IMR-90 (cell line): ENCODE data around the gene FNDC3B. TPM values are rescaled to one million over a fixed set of nuclear protein-coding genes. Genes with fewer than 3 reads are reported as not detected.

ENCODE experiments used
- ATAC-seq: fragments of 200-7000 bp; cut with Tn5 transposase; 2 replicates; pipeline ENCODE4 v1.9.1; 2020; ENCODE audit warnings: low read depth, mild to moderate bottlenecking, moderate library complexity
- BruUV-seq: library from RNA; stranded (reverse); fragments of 400-500 nt; replicated peaks from 2 replicates; lab custom pipeline; 2021; lab: Mats Ljungman, UMichigan
- CTCF ChIA-PET: fragments of 300-600 bp; formaldehyde crosslinking; extraction: SDS; loops from one replicate; lab custom pipeline; 2021; ENCODE audit warnings: antibody characterized with exemption; lab: Yijun Ruan, JAX
- POLR2A ChIA-PET: fragments of 300-600 bp; sonication (Branson Sonifier 250); formaldehyde crosslinking; loops from one replicate; lab custom pipeline; 2022; ENCODE audit warnings: antibody characterized with exemption; ENCODE audit not compliant: unreplicated experiment; lab: Charles Lee
- DNase-seq: peaks from one replicate; pipeline ENCODE4 v3.0.0; 2013
- H2AFZ ChIP-seq: replicated peaks from 2 replicates; pipeline ENCODE3; 2013; ENCODE audit warnings: low read length, mild to moderate bottlenecking; ENCODE audit not compliant: poor library complexity
- H2AK5ac ChIP-seq: 2 replicates; pipeline ENCODE4 v1.6.1; 2013; ENCODE audit warnings: low read depth, low read length, inconsistent platforms
- H2AK9ac ChIP-seq: replicated peaks from 2 replicates; pipeline ENCODE3; 2013; ENCODE audit warnings: mild to moderate bottlenecking, low read depth, low read length, moderate library complexity; ENCODE audit not compliant: poor library complexity
- H2BK120ac ChIP-seq: 2 replicates; pipeline ENCODE4 v1.6.1; 2013; ENCODE audit warnings: low read depth, low read length, inconsistent platforms
- H2BK15ac ChIP-seq: 3 replicates; pipeline ENCODE4 v1.6.1; 2013; ENCODE audit warnings: low read depth, low read length, inconsistent platforms
- H2BK20ac ChIP-seq: 2 replicates; pipeline ENCODE4 v1.6.1; 2013; ENCODE audit warnings: low read depth, mild to moderate bottlenecking, inconsistent platforms, low read length, moderate library complexity
- H2BK5ac ChIP-seq: 2 replicates; pipeline ENCODE4 v1.6.1; 2013; ENCODE audit warnings: mild to moderate bottlenecking, low read depth, low read length, inconsistent platforms; ENCODE audit not compliant: poor library complexity, severe bottlenecking
- H3K14ac ChIP-seq: replicated peaks from 2 replicates; pipeline ENCODE4 v1.6.1; 2013; ENCODE audit warnings: low read depth, low read length, inconsistent platforms
- H3K18ac ChIP-seq: 2 replicates; pipeline ENCODE4 v1.6.1; 2013; ENCODE audit warnings: low read depth, low read length, control low read depth
- H3K23ac ChIP-seq: 2 replicates; pipeline ENCODE4 v1.6.1; 2013; ENCODE audit warnings: low read depth, low read length, inconsistent platforms
- H3K27ac ChIP-seq: 2 replicates; pipeline ENCODE4 v1.5.1; 2013; ENCODE audit warnings: mild to moderate bottlenecking, control low read depth, low read length; ENCODE audit not compliant: insufficient read depth
- H3K27me3 ChIP-seq: 2 replicates; pipeline ENCODE4 v1.6.1; 2013; ENCODE audit warnings: low read length; ENCODE audit not compliant: control insufficient read depth, insufficient read depth
- H3K36me3 ChIP-seq: 2 replicates; pipeline ENCODE4 v1.6.1; 2013; ENCODE audit warnings: low read length, mixed read lengths; ENCODE audit not compliant: control insufficient read depth, insufficient read depth
- H3K4ac ChIP-seq: 2 replicates; pipeline ENCODE4 v1.6.1; 2013; ENCODE audit warnings: low read depth, low read length, inconsistent platforms
- H3K4me1 ChIP-seq: 2 replicates; pipeline ENCODE4 v1.6.1; 2013; ENCODE audit warnings: low read length, mixed read lengths; ENCODE audit not compliant: control insufficient read depth, insufficient read depth
- H3K4me2 ChIP-seq: 2 replicates; pipeline ENCODE4 v1.6.1; 2013; ENCODE audit warnings: low read depth, mild to moderate bottlenecking, control low read depth, low read length, moderate library complexity
- H3K4me3 ChIP-seq: 2 replicates; pipeline ENCODE4 v1.5.1; 2013; ENCODE audit warnings: low read depth, mild to moderate bottlenecking, control low read depth, low read length, moderate library complexity; ENCODE audit not compliant: insufficient read depth
- H3K56ac ChIP-seq: 2 replicates; pipeline ENCODE4 v1.6.1; 2013; ENCODE audit warnings: low read length, inconsistent platforms; ENCODE audit not compliant: insufficient read depth; ENCODE audit errors: extremely low read depth
- H3K79me1 ChIP-seq, 2 experiments: 2 replicates each; pipeline ENCODE4 v1.6.1; 2013; ENCODE audit warnings: low read length in 2 of 2, inconsistent platforms in 1 of 2, low read depth in 1 of 2
- H3K9ac ChIP-seq: 2 replicates; pipeline ENCODE4 v1.6.1; 2013; ENCODE audit warnings: low read depth, low read length, control low read depth
- H3K9me1 ChIP-seq: 2 replicates; pipeline ENCODE4 v1.6.1; 2013; ENCODE audit warnings: low read length, inconsistent platforms; ENCODE audit not compliant: insufficient read depth
- H3K9me3 ChIP-seq: 2 replicates; pipeline ENCODE4 v1.6.1; 2013; ENCODE audit warnings: low read length; ENCODE audit not compliant: control insufficient read depth, insufficient read depth
- H4K20me1 ChIP-seq: 2 replicates; pipeline ENCODE4 v1.6.1; 2013; ENCODE audit warnings: low read length, inconsistent platforms; ENCODE audit not compliant: insufficient read depth
- H4K5ac ChIP-seq: 2 replicates; pipeline ENCODE4 v1.6.1; 2013; ENCODE audit warnings: mild to moderate bottlenecking, low read depth, low read length, control low read depth
- H4K8ac ChIP-seq, 2 experiments: 2 replicates each; pipeline ENCODE4 v1.6.1; 2013; ENCODE audit warnings: low read depth in 2 of 2, low read length in 2 of 2, control low read depth in 1 of 2, inconsistent platforms in 1 of 2
- H4K91ac ChIP-seq: 2 replicates; pipeline ENCODE4 v1.6.1; 2013; ENCODE audit warnings: low read depth, low read length, inconsistent platforms; ENCODE audit not compliant: insufficient read depth
- MAZ ChIP-seq: IDR thresholded peaks from 2 replicates; pipeline ENCODE4 v1.6.1; 2012; ENCODE audit warnings: low read depth, mild to moderate bottlenecking, low read length, improper control_type of control experiment, moderate library complexity, borderline replicate concordance
- NFE2L2 ChIP-seq: fragments of 150-350 bp; IDR thresholded peaks from 2 replicates; pipeline ENCODE4 v1.6.1; 2016; ENCODE audit warnings: low read depth, mild to moderate bottlenecking, low read length
- POLR2A ChIP-seq: IDR thresholded peaks from 2 replicates; pipeline ENCODE4 v1.6.1; 2012; ENCODE audit warnings: mild to moderate bottlenecking, low read depth, low read length
- RFX5 ChIP-seq: IDR thresholded peaks from 2 replicates; pipeline ENCODE4 v1.8.0; 2012; ENCODE audit warnings: low read depth, mild to moderate bottlenecking, low read length, moderate library complexity
- SMC3 ChIP-seq: fragments of 150-350 bp; IDR thresholded peaks from 2 replicates; pipeline ENCODE4 v1.6.1; 2016; ENCODE audit warnings: low read depth, mild to moderate bottlenecking, antibody characterized with exemption, low read length, moderate library complexity
- WGBS, 2 experiments: methylation state at CpG; one replicate each; pipeline versions ENCODE4 v1.1.5 to v1.1.7; 2013; ENCODE audit warnings: missing lambda C conversion rate in 2 of 2; ENCODE audit not compliant: insufficient read length in 1 of 2; ENCODE audit errors: extremely low coverage in 2 of 2; 5-methylcytosine and 5-hydroxymethylcytosine counted together
- dilution Hi-C: fragments of 300-500 bp; cut with HindIII; formaldehyde crosslinking; loops from one replicate; pipeline ENCODE4 v1.14.3; 2018; ENCODE audit warnings: low sequenced_read_pairs; ENCODE audit not compliant: unreplicated experiment
- in situ Hi-C: fragments of 300-500 bp; cut with MboI; formaldehyde crosslinking; loops from 3 replicates; pipeline ENCODE4 v1.14.3; 2019; ENCODE audit warnings: low sequenced_read_pairs, inconsistent platforms, mixed read lengths
- intact Hi-C: fragments of 100-400 bp; cut with micrococcal nuclease; formaldehyde crosslinking; loops from 2 replicates; pipeline ENCODE4 v1.10.0; 2022
- polyA plus RNA-seq, 3 experiments: library from polyadenylated mRNA; depleted of rRNA; stranded (reverse); fragments of >200 nt; gene quantifications; 2 replicates each; pipeline ENCODE4 v1.2.3, GENCODE V29; 2012; ENCODE audit warnings: low replicate concordance in 1 of 3
- total RNA-seq: library from RNA; depleted of rRNA; stranded (reverse); fragments of >200 nt; gene quantifications from 2 replicates; pipeline ENCODE4 v1.2.3, GENCODE V29; 2012

The FNDC3B gene
- total and polyA plus RNA-seq, 2 of the 4 experiments (the other 2 are of a cell fraction) = 23.9 to 150 TPM

GRCh38 chr3:172442606-172443005 lies 403.2 kb downstream of the FNDC3B start:
- no peak overlapping the region for H3K56ac ChIP-seq
- peaks cover 42% of the 10 kb centered on the region for H3K27me3 ChIP-seq
- no peak overlapping the region for H3K23ac ChIP-seq
- H2BK120ac ChIP-seq = no peak overlapping the region
- H3K18ac ChIP-seq = no peak overlapping the region
- no peaks in the 10 kb centered on the region for H3K9me1 ChIP-seq
- H3K4me3 ChIP-seq = no peak overlapping the region
- H2BK20ac ChIP-seq = no peak overlapping the region
- no peak overlapping the region for H4K5ac ChIP-seq
- H2BK5ac ChIP-seq = no peak overlapping the region
- no peak overlapping the region for H2AK5ac ChIP-seq
- ChIA-PET POLR2A (no interaction called here), CTCF (interaction anchor here (0.6 kb wide), 1 partner anchor 17 kb away, joined by 4 read pairs; no protein-coding TSS in a partner anchor)
- H3K4ac ChIP-seq = no peak overlapping the region
- no peak overlapping the region for H2AK9ac ChIP-seq
- H2BK15ac ChIP-seq = no peak overlapping the region
- ATAC-seq (no peak), DNase-seq (no peak)
- no peak for TF ChIP-seq MAZ
- TF ChIP-seq RFX5 = no peak
- no peak for TF ChIP-seq POLR2A
- TF ChIP-seq SMC3 = no peak
- TF ChIP-seq NFE2L2 = no peak
- no peak overlapping the region for H2AFZ ChIP-seq
- H4K20me1 ChIP-seq = peaks cover 3% of the 10 kb centered on the region; the same call in 1 of the 2 replicates
- H3K9ac ChIP-seq = no peak overlapping the region
- intact Hi-C loops (no loop called here), in situ Hi-C loops (no loop called here), dilution Hi-C loops (no loop called here)
- H3K9me3 ChIP-seq = peaks cover 3% of the 10 kb centered on the region
- no peak overlapping the region for H4K91ac ChIP-seq
- no peak overlapping the region for H3K14ac ChIP-seq
- H3K4me1 ChIP-seq = no peaks in the 10 kb centered on the region
- no peak overlapping the region for H3K27ac ChIP-seq
- BruUV-seq = no TSS peak
- no peaks in the 10 kb centered on the region for H3K36me3 ChIP-seq
- no peak overlapping the region for H4K8ac ChIP-seq
- no CpG with 5 or more reads among the region's 1 CpG for WGBS, 2 experiments
- no peaks in the 10 kb centered on the region for H3K79me1 ChIP-seq
- no peak overlapping the region for H3K4me2 ChIP-seq
